ENCODE measurements around the gene TMEM269. TPM values are rescaled to one million over a fixed set of nuclear protein-coding genes. Genes with fewer than 3 reads are reported as not detected.

Gene TMEM269
- total RNA-seq, 4 donors from 2014 or later, result not detected

GRCh38 chr1:42834803-42835202 lies 50.0 kb downstream of the TMEM269 start:
- H3K27ac ChIP-seq, result no peak overlapping the region
- H3K27me3 ChIP-seq, result no peaks in the 10 kb centered on the region
- no peaks in the 10 kb centered on the region for H3K4me1 ChIP-seq
- H3K36me3 ChIP-seq, result no peaks in the 10 kb centered on the region
- no peaks in the 10 kb centered on the region for H3K9me3 ChIP-seq
- TF ChIP-seq POLR2A (IDR thresholded peaks at IDR 0.05) (no peak), CTCF (IDR thresholded peaks at IDR 0.05) (no peak)
- no peak overlapping the region for H3K4me3 ChIP-seq
- no peak for DNase-seq

GRCh38 chr1:42835422-42835821 lies 50.6 kb downstream of the TMEM269 start:
- Histone ChIP-seq H3K27ac (no peak overlapping the region), H3K27me3 (no peaks in the 10 kb centered on the region), H3K36me3 (no peaks in the 10 kb centered on the region), H3K4me3 (no peak overlapping the region), H3K9me3 (no peaks in the 10 kb centered on the region), H3K4me1 (no peaks in the 10 kb centered on the region)
- DNase-seq, result no peak
- TF ChIP-seq POLR2A (IDR thresholded peaks at IDR 0.05), result no peak
- no peak for TF ChIP-seq CTCF (IDR thresholded peaks at IDR 0.05)

- Histone ChIP-seq H3K9me3 (no peaks in the 10 kb centered on the region), H3K4me1 (no peaks in the 10 kb centered on the region), H3K27ac (no peak overlapping the region), H3K27me3 (no peaks in the 10 kb centered on the region), H3K4me3 (no peak overlapping the region), H3K36me3 (no peaks in the 10 kb centered on the region)
- DNase-seq, result no peak
- TF ChIP-seq POLR2A (IDR thresholded peaks at IDR 0.05), result no peak
- no peak for TF ChIP-seq CTCF (IDR thresholded peaks at IDR 0.05)
Observed at GRCh38 chr1:42837709-42838108, 52.9 kb downstream of the TMEM269 start.

GRCh38 chr1:42838482-42839190 lies 53.8 kb downstream of the TMEM269 start:
- no peaks in the 10 kb centered on the region for H3K36me3 ChIP-seq
- H3K27ac ChIP-seq, result no peak overlapping the region
- H3K4me3 ChIP-seq, result no peak overlapping the region

GRCh38 chr1:42841010-42841409 lies 56.2 kb downstream of the TMEM269 start:
- no peak for DNase-seq

More at GRCh38 chr1:42838482-42839190, 53.8 kb downstream of the TMEM269 start:
- no peaks in the 10 kb centered on the region for H3K27me3 ChIP-seq
- no peak for DNase-seq
- H3K9me3 ChIP-seq, result no peaks in the 10 kb centered on the region
- no peaks in the 10 kb centered on the region for H3K4me1 ChIP-seq
- TF ChIP-seq CTCF (IDR thresholded peaks at IDR 0.05) (no peak), POLR2A (IDR thresholded peaks at IDR 0.05) (no peak)

GRCh38 chr1:42841440-42842147 lies 56.8 kb downstream of the TMEM269 start:
- Histone ChIP-seq H3K27me3 (no peaks in the 10 kb centered on the region), H3K27ac (no peak overlapping the region), H3K4me3 (no peak overlapping the region), H3K4me1 (peaks cover 0 to 5% (median 2%) of the 10 kb centered on the region in 4 donors), H3K9me3 (no peaks in the 10 kb centered on the region), H3K36me3 (no peaks in the 10 kb centered on the region)
- DNase-seq, result no peak
- no peak for TF ChIP-seq POLR2A (IDR thresholded peaks at IDR 0.05)
- no peak for TF ChIP-seq CTCF (IDR thresholded peaks at IDR 0.05)

More at GRCh38 chr1:42841010-42841409, 56.2 kb downstream of the TMEM269 start:
- Histone ChIP-seq H3K4me3 (no peak overlapping the region), H3K9me3 (no peaks in the 10 kb centered on the region), H3K36me3 (no peaks in the 10 kb centered on the region), H3K27ac (no peak overlapping the region), H3K4me1 (peaks cover 0 to 5% (median 2%) of the 10 kb centered on the region in 4 donors), H3K27me3 (no peaks in the 10 kb centered on the region)
- TF ChIP-seq POLR2A (IDR thresholded peaks at IDR 0.05), result no peak

Measured in Peyer's patch (tissue), 4 donors.